Measurements from ENCODE around the gene APOBEC3B.

The APOBEC3B gene

GRCh38 chr22:38938221-38938620 lies 43.9 kb upstream of the APOBEC3B start:
- no peak overlapping the region for H3K4me3 ChIP-seq (ENCODE audit: low read depth, low read length)
- no peak for DNase-seq (ENCODE audit: low read depth)
- TF ChIP-seq CTCF (IDR thresholded peaks at IDR 0.05; ENCODE audit: insufficient read depth, low read depth, low read length, missing control alignments) = no peak

- no peak for TF ChIP-seq CTCF (IDR thresholded peaks at IDR 0.05; ENCODE audit: insufficient read depth, low read depth, low read length, missing control alignments)
- no peak overlapping the region for H3K4me3 ChIP-seq (ENCODE audit: low read depth, low read length)
- DNase-seq (ENCODE audit: low read depth) = no peak
These were observed 43.2 kb upstream of the APOBEC3B start for GRCh38 chr22:38938925-38939324.

GRCh38 chr22:38940811-38941384 lies 41.2 kb upstream of the APOBEC3B start:
- no peak overlapping the region for H3K4me3 ChIP-seq (ENCODE audit: low read depth, low read length)
- peak; percentile 56 for DNase-seq (ENCODE audit: low read depth)

GRCh38 chr22:38941488-38941987 lies 40.6 kb upstream of the APOBEC3B start:
- TF ChIP-seq CTCF (IDR thresholded peaks at IDR 0.05; ENCODE audit: insufficient read depth, low read depth, low read length, missing control alignments) = no peak
- peak; percentile 92 for DNase-seq (ENCODE audit: low read depth)
- peak overlapping the region; percentile 29 for H3K4me3 ChIP-seq (ENCODE audit: low read depth, low read length)

More at GRCh38 chr22:38940811-38941384, 41.2 kb upstream of the APOBEC3B start:
- no peak for TF ChIP-seq CTCF (IDR thresholded peaks at IDR 0.05; ENCODE audit: insufficient read depth, low read depth, low read length, missing control alignments)

GRCh38 chr22:38942702-38943101 lies 39.4 kb upstream of the APOBEC3B start:
- no peak for TF ChIP-seq CTCF (IDR thresholded peaks at IDR 0.05; ENCODE audit: insufficient read depth, low read depth, low read length, missing control alignments)
- no peak overlapping the region for H3K4me3 ChIP-seq (ENCODE audit: low read depth, low read length)
- no peak for DNase-seq (ENCODE audit: low read depth)

GRCh38 chr22:38943201-38943600 lies 38.9 kb upstream of the APOBEC3B start:
- peak; percentile 22 for TF ChIP-seq CTCF (IDR thresholded peaks at IDR 0.05; ENCODE audit: insufficient read depth, low read depth, low read length, missing control alignments)
- no peak overlapping the region for H3K4me3 ChIP-seq (ENCODE audit: low read depth, low read length)
- DNase-seq (ENCODE audit: low read depth) = no peak

GRCh38 chr22:38943882-38944281 lies 38.3 kb upstream of the APOBEC3B start:
- no peak for DNase-seq (ENCODE audit: low read depth)
- no peak overlapping the region for H3K4me3 ChIP-seq (ENCODE audit: low read depth, low read length)
- TF ChIP-seq CTCF (IDR thresholded peaks at IDR 0.05; ENCODE audit: insufficient read depth, low read depth, low read length, missing control alignments) = no peak

Measured in GM12865 (cell line).